Fibroblast of lung (primary cell): ENCODE results near the gene SMAD4. TPM values are rescaled to one million over a fixed set of nuclear protein-coding genes. Genes with fewer than 3 reads are reported as not detected.

Source experiments
- DNase-seq, 2 donors: peaks; one replicate each; pipeline versions ENCODE4 v3.0.0 to v3.0.0-alpha.2; 2010; ENCODE audit warnings: low read depth in 2 of 2
- H2AFZ ChIP-seq: 2 replicates; pipeline ENCODE4 v1.5.1; 2012; ENCODE audit warnings: low read length, control low read depth, inconsistent platforms
- H3K27ac ChIP-seq: 2 replicates; pipeline ENCODE4 v1.5.1; 2011; ENCODE audit warnings: low read length, control low read depth; ENCODE audit not compliant: insufficient read depth
- H3K27me3 ChIP-seq: 2 replicates; pipeline ENCODE4 v1.5.1; 2011; ENCODE audit warnings: mild to moderate bottlenecking, low read length; ENCODE audit not compliant: control insufficient read depth, insufficient read depth
- H3K36me3 ChIP-seq: 2 replicates; pipeline ENCODE4 v1.5.1; 2011; ENCODE audit warnings: low read length; ENCODE audit not compliant: control insufficient read depth, insufficient read depth
- H3K4me1 ChIP-seq: 2 replicates; pipeline ENCODE4 v1.5.1; 2011; ENCODE audit warnings: low read length; ENCODE audit not compliant: control insufficient read depth, insufficient read depth; ENCODE audit errors: extremely low read depth
- H3K4me2 ChIP-seq: 2 replicates; pipeline ENCODE4 v1.5.1; 2011; ENCODE audit warnings: low read length, control low read depth; ENCODE audit not compliant: insufficient read depth; ENCODE audit errors: extremely low read depth
- H3K4me3 ChIP-seq, 4 experiments: fragments of 200-600 bp in 1 of 4; sonication (generic) in 1 of 4; replicated peaks in 1 of 4; 2 replicates each; pipeline ENCODE4 v1.5.1; 2011 to 2016; ENCODE audit warnings: low read length in 4 of 4, low read depth in 3 of 4, mild to moderate bottlenecking in 3 of 4, control low read depth in 2 of 4, inconsistent platforms in 1 of 4, mixed read lengths in 1 of 4; ENCODE audit not compliant: insufficient read depth in 1 of 4; ENCODE audit errors: control extremely low read depth in 1 of 4
- H3K79me2 ChIP-seq: 2 replicates; pipeline ENCODE4 v1.5.1; 2012; ENCODE audit warnings: mild to moderate bottlenecking, low read length, inconsistent platforms; ENCODE audit not compliant: control insufficient read depth, insufficient read depth
- H3K9ac ChIP-seq: 2 replicates; pipeline ENCODE4 v1.5.1; 2011; ENCODE audit warnings: mild to moderate bottlenecking, low read length, control low read depth; ENCODE audit not compliant: insufficient read depth
- H3K9me3 ChIP-seq: 2 replicates; pipeline ENCODE4 v1.5.1; 2012; ENCODE audit warnings: low read depth, low read length; ENCODE audit not compliant: control insufficient read depth, insufficient read depth
- H4K20me1 ChIP-seq: 2 replicates; pipeline ENCODE4 v1.5.1; 2011; ENCODE audit warnings: low read length; ENCODE audit not compliant: control insufficient read depth, insufficient read depth; ENCODE audit errors: extremely low read depth
- CTCF ChIP-seq, 2 donors: IDR thresholded peaks in 1 of 2; conservative IDR thresholded peaks in 1 of 2; 1 replicate in 1 of 2; 2 replicates in 1 of 2; pipeline ENCODE4 v1.5.1; 2011 to 2012; ENCODE audit warnings: low read length in 2 of 2, control low read depth in 1 of 2, inconsistent platforms in 1 of 2, low read depth in 1 of 2, mild to moderate bottlenecking in 1 of 2
- EZH2 ChIP-seq: IDR thresholded peaks from 2 replicates; pipeline ENCODE4 v1.5.1; 2012; ENCODE audit warnings: low read length, control low read depth, mild to moderate bottlenecking; ENCODE audit errors: missing control alignments
- polyA plus RNA-seq, 2 donors: library from polyadenylated mRNA; depleted of rRNA in 1 of 2; stranded (reverse) in 1 of 2; unstranded in 1 of 2; fragments of >200 nt; gene quantifications; 2 replicates each; pipeline ENCODE4 v1.2.1, GENCODE V29; 2011 to 2012; ENCODE audit warnings: missing spikeins in 1 of 2
- total RNA-seq: library from RNA; depleted of rRNA; stranded (reverse); fragments of >200 nt; gene quantifications from 2 replicates; pipeline ENCODE4 v1.2.1, GENCODE V29; 2014

Gene SMAD4
- total and polyA plus RNA-seq, 2 donors (not counting 1 experiment from before 2014, with no cell fraction given): 71.5 to 161 TPM

DNA sequence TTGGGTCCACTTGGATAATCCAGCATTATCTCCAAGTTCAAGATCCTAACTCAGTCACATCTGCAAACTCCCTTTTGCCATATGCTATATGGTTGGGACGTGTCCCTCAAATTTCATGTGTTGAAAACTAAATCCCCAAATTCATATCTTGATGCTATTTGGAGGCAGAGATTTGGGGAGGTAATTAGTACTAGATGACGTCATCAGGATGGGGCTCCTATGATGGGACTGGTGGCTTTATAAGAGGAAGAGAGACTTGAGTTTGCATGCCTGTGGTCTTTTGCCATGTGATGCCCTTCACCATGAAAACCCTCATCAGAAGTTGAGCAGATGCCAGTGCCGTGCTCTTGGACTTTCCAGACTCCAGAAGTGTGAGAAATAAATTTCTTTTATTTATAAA, 16.8 kb upstream of the SMAD4 start:
- Histone ChIP-seq H3K27me3 (no peaks in the 10 kb centered on the region), H3K27ac (no peak overlapping the region), H3K4me3 (no peak overlapping the region), H3K9me3 (no peaks in the 10 kb centered on the region), H3K36me3 (no peaks in the 10 kb centered on the region), H4K20me1 (no peaks in the 10 kb centered on the region), H3K4me2 (no peak overlapping the region), H3K79me2 (no peaks in the 10 kb centered on the region), H3K9ac (no peak overlapping the region), H3K4me1 (no peaks in the 10 kb centered on the region), H2AFZ (no peak overlapping the region)
- DNase-seq: no peak
- TF ChIP-seq CTCF (conservative IDR thresholded peaks at IDR 0.05 in 1 of 2, IDR thresholded peaks at IDR 0.05 in 1 of 2; ENCODE audit: low read depth in 1 of 2, low read length in 2 of 2): no peak
- TF ChIP-seq EZH2: no peak

DNA sequence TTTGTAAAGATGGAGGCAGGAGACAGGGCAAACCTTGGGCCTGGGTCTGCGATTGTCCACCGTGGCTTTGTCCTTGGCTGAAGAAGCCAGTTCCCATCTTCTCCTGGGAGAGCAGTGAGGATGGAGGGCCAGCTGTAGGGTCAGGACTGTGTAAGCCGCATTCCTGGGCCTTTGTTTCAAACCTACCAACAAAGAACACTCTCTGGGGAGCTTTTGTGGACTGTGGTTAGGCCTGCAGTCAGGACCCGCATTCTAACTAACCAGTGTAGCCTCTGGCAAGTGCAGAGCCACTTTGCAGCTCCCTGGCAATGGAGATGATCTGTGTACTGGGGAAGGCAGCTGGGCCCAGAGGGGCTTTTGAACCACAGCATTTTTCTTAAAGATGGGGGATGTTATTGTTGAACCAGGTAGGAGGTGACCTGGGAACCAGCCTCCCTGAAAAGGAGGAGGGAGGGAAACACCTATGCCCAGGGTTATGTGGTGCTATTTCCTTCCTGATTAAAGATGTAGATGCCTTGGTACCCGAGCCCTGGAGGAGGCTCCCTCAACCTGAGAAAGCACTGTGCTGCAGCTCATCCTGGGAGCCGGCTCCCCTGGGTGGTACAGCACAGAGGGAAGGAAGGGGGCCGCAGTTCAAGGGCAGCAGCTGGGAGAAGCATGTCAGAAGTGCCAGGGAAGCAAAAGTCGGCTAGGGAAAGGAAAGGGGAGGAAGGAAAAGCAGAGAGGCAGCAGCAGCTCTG, 12.7 kb upstream of the SMAD4 start:
- Histone ChIP-seq H3K79me2 (no peaks in the 10 kb centered on the region), H3K4me1 (no peaks in the 10 kb centered on the region), H4K20me1 (no peaks in the 10 kb centered on the region), H3K36me3 (no peaks in the 10 kb centered on the region), H3K4me2 (no peak overlapping the region), H3K27ac (no peak overlapping the region), H3K9me3 (no peaks in the 10 kb centered on the region), H3K4me3 (no peak overlapping the region), H3K9ac (no peak overlapping the region), H2AFZ (no peak overlapping the region), H3K27me3 (no peaks in the 10 kb centered on the region)
- peak in 1 of 2 donors; percentile 30 for DNase-seq
- TF ChIP-seq EZH2 (no peak), CTCF (conservative IDR thresholded peaks at IDR 0.05 in 1 of 2, IDR thresholded peaks at IDR 0.05 in 1 of 2; ENCODE audit: low read depth in 1 of 2, low read length in 2 of 2) (no peak)

DNA sequence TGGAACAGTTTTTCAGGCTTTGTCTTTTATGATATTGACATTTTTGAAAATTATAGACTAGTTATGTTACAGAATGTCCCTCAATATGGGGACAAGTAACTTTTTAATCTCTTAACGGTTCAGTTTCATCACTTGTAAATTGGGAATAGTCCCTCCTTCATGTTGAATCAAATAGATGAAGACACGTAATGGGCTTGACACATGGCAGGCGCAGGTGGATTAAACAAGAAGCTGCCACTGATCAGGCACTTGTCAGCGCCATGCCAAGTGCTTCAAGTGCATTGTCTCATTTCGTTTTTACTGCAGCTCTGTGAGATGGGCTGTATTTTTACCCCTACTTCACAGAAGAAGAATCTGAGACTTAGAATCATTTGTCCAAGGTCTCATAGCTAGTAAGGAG, 9.5 kb upstream of the SMAD4 start:
- H3K79me2 ChIP-seq: no peaks in the 10 kb centered on the region
- H3K4me3 ChIP-seq: no peak overlapping the region
- H3K4me2 ChIP-seq: no peak overlapping the region
- H3K9ac ChIP-seq: no peak overlapping the region
- no peaks in the 10 kb centered on the region for H4K20me1 ChIP-seq
- no peak for DNase-seq
- no peak overlapping the region for H2AFZ ChIP-seq
- TF ChIP-seq EZH2 (no peak), CTCF (conservative IDR thresholded peaks at IDR 0.05 in 1 of 2, IDR thresholded peaks at IDR 0.05 in 1 of 2; ENCODE audit: low read depth in 1 of 2, low read length in 2 of 2) (no peak)
- no peaks in the 10 kb centered on the region for H3K27me3 ChIP-seq
- no peaks in the 10 kb centered on the region for H3K4me1 ChIP-seq
- no peaks in the 10 kb centered on the region for H3K9me3 ChIP-seq
- no peaks in the 10 kb centered on the region for H3K36me3 ChIP-seq
- H3K27ac ChIP-seq: no peak overlapping the region
